Measurements from ENCODE around the gene ANO2. TPM values are rescaled to one million over a fixed set of nuclear protein-coding genes. Genes with fewer than 3 reads are reported as not detected.
"Not testable (repeated sequence)": the region's sequence is repeated elsewhere in the genome, so short reads cannot be mapped to it uniquely, and the experiment has no call there.

ANO2 gene
- total RNA-seq, 6 experiments from 2014 or later, result 0.15 to 0.51 (median 0.25) TPM; not detected in 3

DNA sequence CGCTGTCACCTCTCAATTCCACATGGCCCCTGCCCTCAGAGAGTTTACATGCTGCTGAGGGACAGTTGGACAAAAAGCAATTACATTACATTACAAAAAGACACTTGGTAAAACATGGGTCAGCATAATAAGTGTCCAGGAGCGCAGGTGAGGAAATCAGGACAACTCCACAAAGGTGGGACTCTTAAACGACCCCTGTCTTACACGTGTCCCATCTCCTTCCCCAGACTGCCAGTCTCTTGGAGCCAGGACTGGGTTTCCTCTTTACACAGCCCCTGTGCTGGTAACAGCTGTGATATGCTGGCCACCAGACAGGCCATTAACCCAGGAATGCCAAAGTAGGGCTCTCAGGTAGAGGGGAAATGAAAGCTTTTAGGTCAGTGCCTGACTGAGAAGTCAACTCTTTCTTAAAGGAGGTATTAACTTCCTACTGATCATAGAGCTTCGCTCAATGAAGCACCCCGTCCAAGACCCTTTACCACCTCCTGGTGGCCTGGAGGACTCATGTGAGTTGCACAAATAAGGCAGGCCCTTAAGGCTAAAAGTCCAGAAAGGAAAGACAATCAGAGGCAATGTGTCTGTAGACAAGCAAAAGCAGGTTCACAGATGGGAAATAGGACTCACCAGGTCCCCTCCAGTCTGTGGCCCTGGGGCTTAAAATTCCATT, 55.5 kb downstream of the ANO2 start:
- no peak for DNase-seq
- H3K4me1 Mint-ChIP-seq (ENCODE audit: low read depth), result no peaks in the 10 kb centered on the region
- H3K27ac Mint-ChIP-seq, result no peak overlapping the region
- H3K36me3 Mint-ChIP-seq (ENCODE audit: low read depth), result no peaks in the 10 kb centered on the region
- H3K4me3 Mint-ChIP-seq, result no peak overlapping the region
- no peaks in the 10 kb centered on the region for H3K9me3 Mint-ChIP-seq
- peaks cover 3% of the 10 kb centered on the region for H3K27me3 Mint-ChIP-seq (ENCODE audit: insufficient read depth)
- TF ChIP-seq, protein P1, sequence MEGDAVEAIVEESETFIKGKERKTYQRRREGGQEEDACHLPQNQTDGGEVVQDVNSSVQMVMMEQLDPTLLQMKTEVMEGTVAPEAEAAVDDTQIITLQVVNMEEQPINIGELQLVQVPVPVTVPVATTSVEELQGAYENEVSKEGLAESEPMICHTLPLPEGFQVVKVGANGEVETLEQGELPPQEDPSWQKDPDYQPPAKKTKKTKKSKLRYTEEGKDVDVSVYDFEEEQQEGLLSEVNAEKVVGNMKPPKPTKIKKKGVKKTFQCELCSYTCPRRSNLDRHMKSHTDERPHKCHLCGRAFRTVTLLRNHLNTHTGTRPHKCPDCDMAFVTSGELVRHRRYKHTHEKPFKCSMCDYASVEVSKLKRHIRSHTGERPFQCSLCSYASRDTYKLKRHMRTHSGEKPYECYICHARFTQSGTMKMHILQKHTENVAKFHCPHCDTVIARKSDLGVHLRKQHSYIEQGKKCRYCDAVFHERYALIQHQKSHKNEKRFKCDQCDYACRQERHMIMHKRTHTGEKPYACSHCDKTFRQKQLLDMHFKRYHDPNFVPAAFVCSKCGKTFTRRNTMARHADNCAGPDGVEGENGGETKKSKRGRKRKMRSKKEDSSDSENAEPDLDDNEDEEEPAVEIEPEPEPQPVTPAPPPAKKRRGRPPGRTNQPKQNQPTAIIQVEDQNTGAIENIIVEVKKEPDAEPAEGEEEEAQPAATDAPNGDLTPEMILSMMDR (IDR thresholded peaks at IDR 0.05), result no peak

DNA sequence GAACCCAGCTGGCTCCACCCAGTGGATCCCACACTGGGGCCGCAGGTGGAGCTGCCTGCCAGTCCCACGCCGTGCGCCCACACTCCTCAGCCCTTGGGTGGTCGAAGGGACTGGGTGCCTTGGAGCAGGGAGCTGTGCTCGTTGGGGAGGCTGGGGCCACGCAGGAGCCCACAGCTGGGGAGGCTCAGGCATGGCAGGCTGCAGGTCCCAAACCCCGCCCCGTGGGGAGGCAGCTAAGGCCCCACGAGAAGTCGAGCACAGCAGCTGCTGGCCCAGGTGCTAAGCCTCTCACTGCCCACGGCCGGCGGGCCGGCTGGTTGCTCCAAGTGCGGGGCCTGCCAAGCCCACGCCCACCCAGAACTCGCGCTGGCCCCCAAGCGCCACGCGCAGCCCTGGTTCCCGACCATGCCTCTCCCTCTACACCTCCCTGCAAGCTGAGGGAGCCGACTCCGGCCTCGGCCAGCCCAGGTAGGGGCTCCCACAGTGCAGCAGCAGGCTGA, 56.2 kb downstream of the ANO2 start:
- Mint-ChIP-seq H3K9me3 (no peaks in the 10 kb centered on the region), H3K27ac (no peak overlapping the region)
- no peak for DNase-seq

DNA sequence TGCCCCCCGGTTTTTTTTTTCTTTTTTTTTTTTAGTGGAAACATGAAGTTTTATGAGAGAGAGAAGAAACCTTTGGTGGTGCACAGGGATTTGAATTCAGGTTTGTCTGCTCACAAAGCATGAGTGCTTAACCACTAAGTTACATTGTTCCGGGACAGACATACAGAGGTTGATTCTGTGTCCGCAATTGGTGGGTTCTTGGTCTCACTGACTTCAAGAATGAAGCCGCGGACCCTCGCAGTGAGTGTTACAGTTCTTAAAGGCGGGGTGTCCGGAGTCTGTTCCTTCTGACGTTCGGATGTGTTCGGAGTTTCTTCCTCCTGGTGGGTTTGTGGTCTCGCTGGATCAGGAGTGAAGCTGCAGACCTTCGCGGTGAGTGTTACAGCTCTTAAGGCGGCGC, 57.2 kb downstream of the ANO2 start:
- H3K27ac Mint-ChIP-seq; H3K36me3 Mint-ChIP-seq (ENCODE audit: low read depth); H3K4me1 Mint-ChIP-seq (ENCODE audit: low read depth); H3K4me3 Mint-ChIP-seq; DNase-seq; H3K9me3 Mint-ChIP-seq; H3K27me3 Mint-ChIP-seq (ENCODE audit: insufficient read depth): not testable (repeated sequence)

More for the DNA sequence above, 56.2 kb downstream of the ANO2 start:
- no peaks in the 10 kb centered on the region for H3K4me1 Mint-ChIP-seq (ENCODE audit: low read depth)
- H3K27me3 Mint-ChIP-seq (ENCODE audit: insufficient read depth), result peaks cover 3% of the 10 kb centered on the region
- no peaks in the 10 kb centered on the region for H3K36me3 Mint-ChIP-seq (ENCODE audit: low read depth)
- TF ChIP-seq, protein P1 (IDR thresholded peaks at IDR 0.05), result no peak
- no peak overlapping the region for H3K4me3 Mint-ChIP-seq

DNA sequence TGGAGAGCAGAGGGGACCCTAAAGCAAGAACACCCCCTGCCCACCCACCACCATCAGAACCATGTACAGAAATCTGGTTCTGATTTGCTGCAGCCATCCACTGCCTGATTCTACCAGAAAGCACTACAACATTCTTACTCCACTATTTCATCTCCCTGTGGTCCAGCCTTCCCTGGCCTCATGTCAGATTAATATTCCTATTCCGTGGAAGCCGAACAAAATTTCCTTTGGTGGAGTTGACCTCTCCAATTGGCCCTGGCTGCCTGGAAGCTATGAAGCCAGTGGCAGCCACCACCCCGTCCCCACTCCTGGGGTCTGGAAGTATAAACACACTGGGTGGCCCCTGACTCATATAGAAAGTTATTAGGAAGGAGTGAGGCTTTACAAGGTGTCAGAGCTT, 60.2 kb downstream of the ANO2 start:
- TF ChIP-seq, protein P1 (IDR thresholded peaks at IDR 0.05), result no peak
- no peaks in the 10 kb centered on the region for H3K36me3 Mint-ChIP-seq (ENCODE audit: low read depth)

DNA sequence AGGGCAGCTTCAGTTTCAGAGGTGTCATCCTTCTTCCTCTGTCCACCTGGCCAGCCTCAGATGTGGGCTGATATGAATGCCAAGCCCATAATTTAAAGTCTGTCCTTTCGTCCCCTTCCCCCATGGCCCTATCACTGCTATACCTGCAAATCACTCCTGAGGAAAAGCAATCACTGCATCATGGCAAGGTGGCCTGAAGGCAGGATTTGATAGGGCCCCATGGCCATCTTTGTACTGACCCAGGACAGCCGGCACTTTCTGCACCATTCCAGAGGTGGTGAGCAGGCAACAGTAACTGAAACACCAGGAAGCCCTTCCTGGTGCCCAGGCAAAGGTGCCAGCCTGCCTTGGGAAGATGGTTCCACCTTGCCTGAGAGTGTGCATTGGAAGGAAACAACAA, 60.8 kb downstream of the ANO2 start:
- Mint-ChIP-seq H3K27me3 (ENCODE audit: insufficient read depth) (peaks cover 8% of the 10 kb centered on the region), H3K4me1 (ENCODE audit: low read depth) (no peaks in the 10 kb centered on the region), H3K27ac (no peak overlapping the region), H3K36me3 (ENCODE audit: low read depth) (no peaks in the 10 kb centered on the region), H3K4me3 (no peak overlapping the region), H3K9me3 (no peaks in the 10 kb centered on the region; the same call in 1 of the 2 replicates)
- DNase-seq, result no peak
- TF ChIP-seq, protein P1 (IDR thresholded peaks at IDR 0.05), result no peak

More for the DNA sequence above, 60.2 kb downstream of the ANO2 start:
- Mint-ChIP-seq H3K27ac (no peak overlapping the region), H3K4me3 (no peak overlapping the region), H3K27me3 (ENCODE audit: insufficient read depth) (peaks cover 8% of the 10 kb centered on the region), H3K9me3 (no peaks in the 10 kb centered on the region; the same call in 1 of the 2 replicates), H3K4me1 (ENCODE audit: low read depth) (no peaks in the 10 kb centered on the region)
- DNase-seq, result no peak

DNA sequence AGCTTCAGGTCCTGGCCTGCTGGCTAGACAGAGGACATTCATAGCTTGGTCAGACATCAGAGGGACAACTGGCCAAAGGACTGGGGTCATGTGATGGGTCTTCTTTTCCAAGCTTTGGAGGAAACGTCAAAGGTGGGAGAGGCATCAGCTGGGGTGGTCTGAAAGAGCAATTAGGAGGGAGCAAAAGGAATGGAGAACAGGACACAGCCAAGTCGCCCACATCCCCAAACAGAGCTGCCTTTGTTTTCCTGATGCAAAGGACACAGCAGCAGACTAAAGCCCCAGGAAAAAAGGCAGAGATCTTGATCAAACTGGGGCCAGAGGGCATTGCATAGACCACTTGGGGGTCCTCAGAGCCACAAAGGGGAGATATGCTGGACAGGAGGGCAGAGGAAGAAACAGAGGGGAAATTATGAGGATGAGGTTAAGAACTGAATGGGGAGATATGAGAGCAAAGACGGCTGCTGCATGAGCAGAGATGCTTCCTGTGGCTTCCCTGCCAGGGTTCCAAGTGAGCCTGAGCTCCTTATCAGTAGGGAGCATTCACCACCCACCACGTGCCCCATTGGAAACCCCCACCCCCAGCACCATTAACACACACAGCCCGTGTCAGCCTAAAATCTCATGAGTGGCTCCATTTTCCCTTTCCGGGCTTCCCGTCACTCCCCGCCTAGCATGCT, 62.4 kb downstream of the ANO2 start:
- no peaks in the 10 kb centered on the region for H3K4me1 Mint-ChIP-seq (ENCODE audit: low read depth)
- H3K27ac Mint-ChIP-seq, result no peak overlapping the region
- H3K4me3 Mint-ChIP-seq, result no peak overlapping the region
- H3K36me3 Mint-ChIP-seq (ENCODE audit: low read depth), result no peaks in the 10 kb centered on the region
- peaks cover 7% of the 10 kb centered on the region for H3K27me3 Mint-ChIP-seq (ENCODE audit: insufficient read depth)
- TF ChIP-seq, protein P1 (IDR thresholded peaks at IDR 0.05), result no peak
- H3K9me3 Mint-ChIP-seq, result no peaks in the 10 kb centered on the region; the same call in 1 of the 2 replicates
- DNase-seq, result no peak

Data from HFFc6 (cell line).